K562 (cell line): ENCODE results near the gene HS6ST1. TPM values are rescaled to one million over a fixed set of nuclear protein-coding genes. Genes with fewer than 3 reads are reported as not detected.
A peak's percentile ranks its signal among the peaks of the same experiment; 100 is the strongest.

Source experiments
- CEBPB ChIP-seq: fragments of 450-650 bp; IDR thresholded peaks from 2 replicates; pipeline ENCODE4 v1.6.1; 2016; ENCODE audit warnings: missing genetic modification characterization, missing compliant biosample characterization
- FOXA3 ChIP-seq, 2 experiments: fragments of 450-650 bp in 1 of 2; sonication (generic) in 1 of 2; formaldehyde crosslinking; IDR thresholded peaks in 1 of 2; conservative IDR thresholded peaks in 1 of 2; 2 replicates each; pipeline versions ENCODE4 v1.4.0 to v1.8.0; 2020 to 2022; ENCODE audit warnings: mild to moderate bottlenecking in 2 of 2, missing genetic modification reagents in 1 of 2
- HEY1 ChIP-seq: fragments of 250-450 bp; sonication (Bioruptor Pico); IDR thresholded peaks from 2 replicates; pipeline ENCODE4 v1.5.0; 2020; ENCODE audit warnings: mild to moderate bottlenecking, moderate library complexity, borderline replicate concordance
- HMG20B ChIP-seq: fragments of 250-450 bp; sonication (Bioruptor Pico); IDR thresholded peaks from 2 replicates; pipeline ENCODE4 v1.5.0; 2021; ENCODE audit warnings: mild to moderate bottlenecking
- KAT2B ChIP-seq: IDR thresholded peaks from one replicate; pipeline ENCODE4 v1.6.1; 2012; ENCODE audit warnings: low read depth, mild to moderate bottlenecking, control low read depth, inconsistent platforms, low read length, moderate library complexity
- POLR2AphosphoS5 ChIP-seq: IDR thresholded peaks from 2 replicates; pipeline ENCODE4 v1.6.1; 2011; ENCODE audit warnings: mild to moderate bottlenecking, low read depth, low read length, moderate library complexity; ENCODE audit not compliant: control insufficient read depth, insufficient read depth
- RBM25 ChIP-seq: fragments of 200-400 bp; formaldehyde crosslinking; IDR thresholded peaks from 2 replicates; pipeline ENCODE4 v1.6.1; 2018; ENCODE audit warnings: low read length, low read depth, moderate library complexity; ENCODE audit not compliant: severe bottlenecking
- RERE ChIP-seq: sonication (generic); formaldehyde crosslinking; IDR thresholded peaks from 2 replicates; pipeline ENCODE4 v1.8.0; 2023; ENCODE audit warnings: missing genetic modification reagents, mild to moderate bottlenecking, borderline replicate concordance
- RFX5 ChIP-seq: IDR thresholded peaks from 2 replicates; pipeline ENCODE4 v1.6.1; 2011; ENCODE audit warnings: low read depth, mild to moderate bottlenecking, improper control_type of control experiment, low read length
- SETDB1 ChIP-seq: IDR thresholded peaks from one replicate; pipeline ENCODE4 v1.6.1; 2012; ENCODE audit warnings: low read length, control low read depth, inconsistent platforms
- TCF15 ChIP-seq: fragments of 250-450 bp; sonication (Bioruptor Pico); IDR thresholded peaks from 2 replicates; pipeline ENCODE4 v1.8.0; 2022; ENCODE audit warnings: moderate library complexity, mild to moderate bottlenecking, inconsistent platforms
- U2AF1 ChIP-seq: fragments of 200-400 bp; formaldehyde crosslinking; optimal IDR thresholded peaks from 2 replicates; pipeline ENCODE3; 2017; ENCODE audit warnings: mild to moderate bottlenecking, low read depth, low read length, moderate library complexity
- ZKSCAN3 ChIP-seq: fragments of 250-450 bp; sonication (Bioruptor Pico); IDR thresholded peaks from 2 replicates; pipeline ENCODE4 v1.4.0; 2020
- ZNF444 ChIP-seq: fragments of 250-450 bp; sonication (Bioruptor Pico); IDR thresholded peaks from 2 replicates; pipeline ENCODE4 v1.4.0; 2020; ENCODE audit warnings: mild to moderate bottlenecking, moderate library complexity
- ZNF518B ChIP-seq: fragments of 250-450 bp; sonication (Bioruptor Pico); IDR thresholded peaks from 2 replicates; pipeline ENCODE4 v1.5.0; 2021; ENCODE audit warnings: mild to moderate bottlenecking, moderate library complexity
- polyA plus RNA-seq, 8 experiments: library from polyadenylated mRNA; depleted of rRNA in 4 of 8; stranded (reverse) in 5 of 8; unstranded in 3 of 8; fragments of >200 nt; fragmentation: Nextera tagmentation in 2 of 8; fragmentation: Illumina TruSeq in 1 of 8; extraction: Ambion mirVana in 2 of 8; extraction: Trizol in 1 of 8; gene quantifications; 2 replicates each; pipeline versions ENCODE4 v1.2.1 to v1.2.3, GENCODE V29; 2011 to 2014; ENCODE audit warnings: inconsistent platforms in 1 of 8, missing spikeins in 1 of 8
- total RNA-seq, 7 experiments: library from RNA; depleted of rRNA in 6 of 7; stranded (reverse); fragments of >200 nt in 6 of 7; fragmentation: Illumina TruSeq in 2 of 7; extraction: Trizol in 2 of 7; gene quantifications; 2 replicates each; pipeline versions ENCODE4 v1.2.1 to v1.2.3, GENCODE V29; 2011 to 2021; ENCODE audit warnings: low replicate concordance in 1 of 7

Gene HS6ST1
- total and polyA plus RNA-seq, 9 of the 15 experiments (the other 6 are each of a cell fraction or from before 2014, with no cell fraction given) = 0.06 to 7.4 (median 3.8) TPM

GRCh38 chr2:128309280-128310093 lies 9.2 kb downstream of the HS6ST1 start (continued):
- TF ChIP-seq ZNF518B (CRISPR knock-in tag) (no peak), KAT2B (no peak), RFX5 (no peak), FOXA3 (CRISPR knock-in tag; conservative IDR thresholded peaks at IDR 0.05 in 1 of 2, IDR thresholded peaks at IDR 0.05 in 1 of 2) (peak in 1 of 2 experiments; percentile 57; a peak in 2 of 4 replicates), HEY1 (CRISPR knock-in tag) (no peak), ZKSCAN3 (CRISPR knock-in tag) (no peak), ZNF444 (no peak), CEBPB (tag) (no peak), HMG20B (CRISPR knock-in tag) (no peak), RERE (CRISPR knock-in tag) (no peak), U2AF1 (no peak), TCF15 (CRISPR knock-in tag) (no peak), SETDB1 (no peak), RBM25 (no peak), POLR2AphosphoS5 (no peak)
